SK-N-SH (cell line): ENCODE data around the gene GABRB3.

ENCODE experiments used
- POLR2AphosphoS5 ChIP-seq: IDR thresholded peaks from 2 replicates; pipeline ENCODE4 v1.6.1; 2012; ENCODE audit warnings: low read depth, low read length
- RAD21 ChIP-seq: IDR thresholded peaks from 2 replicates; pipeline ENCODE4 v1.6.1; 2012; ENCODE audit warnings: mild to moderate bottlenecking, low read length
- SIN3A ChIP-seq: IDR thresholded peaks from 2 replicates; pipeline ENCODE4 v1.6.1; 2012; ENCODE audit warnings: low read depth, mild to moderate bottlenecking, low read length, moderate library complexity, borderline replicate concordance
- TEAD4 ChIP-seq: IDR thresholded peaks from 2 replicates; pipeline ENCODE4 v1.4.0; 2012; ENCODE audit warnings: mild to moderate bottlenecking, borderline replicate concordance; ENCODE audit not compliant: insufficient read depth
- YY1 ChIP-seq: IDR thresholded peaks from 2 replicates; pipeline ENCODE4 v1.4.0; 2012; ENCODE audit warnings: low read depth, mild to moderate bottlenecking
- TF ChIP-seq, protein P1 (sequence below): fragments of 200-600 bp; sonication (generic); IDR thresholded peaks from 2 replicates; pipeline ENCODE4 v1.6.1; 2017; ENCODE audit warnings: antibody characterized with exemption, mild to moderate bottlenecking, moderate library complexity
- TF ChIP-seq, protein P2 (sequence below): IDR thresholded peaks from 2 replicates; pipeline ENCODE4 v1.6.1; 2012; ENCODE audit warnings: mild to moderate bottlenecking, low read depth, low read length, moderate library complexity

DNA sequence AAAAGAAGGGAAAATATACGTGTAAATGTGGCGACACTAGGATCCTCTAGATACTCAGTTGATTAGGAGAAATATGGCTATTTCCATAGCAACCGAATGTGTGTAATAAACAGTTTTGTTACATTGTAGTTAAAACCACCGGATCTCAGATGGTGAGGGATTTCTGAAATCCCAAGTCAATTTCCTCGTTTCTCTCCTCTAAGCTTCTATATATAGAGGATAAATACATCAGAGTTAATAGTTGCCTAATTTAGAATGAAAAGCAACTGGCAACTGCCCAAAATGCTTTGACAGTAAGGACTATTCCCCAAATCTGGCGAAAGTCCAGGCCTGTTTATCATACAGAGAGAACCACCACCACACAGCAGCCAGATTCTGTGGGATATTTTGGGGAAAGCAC is 112.6 kb downstream of the GABRB3 start:
- TF ChIP-seq RAD21 (no peak), TEAD4 (no peak), POLR2AphosphoS5 (no peak), SIN3A (no peak), YY1 (no peak)
- TF ChIP-seq, protein P1, sequence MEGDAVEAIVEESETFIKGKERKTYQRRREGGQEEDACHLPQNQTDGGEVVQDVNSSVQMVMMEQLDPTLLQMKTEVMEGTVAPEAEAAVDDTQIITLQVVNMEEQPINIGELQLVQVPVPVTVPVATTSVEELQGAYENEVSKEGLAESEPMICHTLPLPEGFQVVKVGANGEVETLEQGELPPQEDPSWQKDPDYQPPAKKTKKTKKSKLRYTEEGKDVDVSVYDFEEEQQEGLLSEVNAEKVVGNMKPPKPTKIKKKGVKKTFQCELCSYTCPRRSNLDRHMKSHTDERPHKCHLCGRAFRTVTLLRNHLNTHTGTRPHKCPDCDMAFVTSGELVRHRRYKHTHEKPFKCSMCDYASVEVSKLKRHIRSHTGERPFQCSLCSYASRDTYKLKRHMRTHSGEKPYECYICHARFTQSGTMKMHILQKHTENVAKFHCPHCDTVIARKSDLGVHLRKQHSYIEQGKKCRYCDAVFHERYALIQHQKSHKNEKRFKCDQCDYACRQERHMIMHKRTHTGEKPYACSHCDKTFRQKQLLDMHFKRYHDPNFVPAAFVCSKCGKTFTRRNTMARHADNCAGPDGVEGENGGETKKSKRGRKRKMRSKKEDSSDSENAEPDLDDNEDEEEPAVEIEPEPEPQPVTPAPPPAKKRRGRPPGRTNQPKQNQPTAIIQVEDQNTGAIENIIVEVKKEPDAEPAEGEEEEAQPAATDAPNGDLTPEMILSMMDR = no peak
- TF ChIP-seq, protein P2, sequence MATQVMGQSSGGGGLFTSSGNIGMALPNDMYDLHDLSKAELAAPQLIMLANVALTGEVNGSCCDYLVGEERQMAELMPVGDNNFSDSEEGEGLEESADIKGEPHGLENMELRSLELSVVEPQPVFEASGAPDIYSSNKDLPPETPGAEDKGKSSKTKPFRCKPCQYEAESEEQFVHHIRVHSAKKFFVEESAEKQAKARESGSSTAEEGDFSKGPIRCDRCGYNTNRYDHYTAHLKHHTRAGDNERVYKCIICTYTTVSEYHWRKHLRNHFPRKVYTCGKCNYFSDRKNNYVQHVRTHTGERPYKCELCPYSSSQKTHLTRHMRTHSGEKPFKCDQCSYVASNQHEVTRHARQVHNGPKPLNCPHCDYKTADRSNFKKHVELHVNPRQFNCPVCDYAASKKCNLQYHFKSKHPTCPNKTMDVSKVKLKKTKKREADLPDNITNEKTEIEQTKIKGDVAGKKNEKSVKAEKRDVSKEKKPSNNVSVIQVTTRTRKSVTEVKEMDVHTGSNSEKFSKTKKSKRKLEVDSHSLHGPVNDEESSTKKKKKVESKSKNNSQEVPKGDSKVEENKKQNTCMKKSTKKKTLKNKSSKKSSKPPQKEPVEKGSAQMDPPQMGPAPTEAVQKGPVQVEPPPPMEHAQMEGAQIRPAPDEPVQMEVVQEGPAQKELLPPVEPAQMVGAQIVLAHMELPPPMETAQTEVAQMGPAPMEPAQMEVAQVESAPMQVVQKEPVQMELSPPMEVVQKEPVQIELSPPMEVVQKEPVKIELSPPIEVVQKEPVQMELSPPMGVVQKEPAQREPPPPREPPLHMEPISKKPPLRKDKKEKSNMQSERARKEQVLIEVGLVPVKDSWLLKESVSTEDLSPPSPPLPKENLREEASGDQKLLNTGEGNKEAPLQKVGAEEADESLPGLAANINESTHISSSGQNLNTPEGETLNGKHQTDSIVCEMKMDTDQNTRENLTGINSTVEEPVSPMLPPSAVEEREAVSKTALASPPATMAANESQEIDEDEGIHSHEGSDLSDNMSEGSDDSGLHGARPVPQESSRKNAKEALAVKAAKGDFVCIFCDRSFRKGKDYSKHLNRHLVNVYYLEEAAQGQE = no peak
